ENCODE data around the gene LTV1.
"Not testable (repeated sequence)": the region's sequence is repeated elsewhere in the genome, so short reads cannot be mapped to it uniquely, and the experiment has no call there.

Gene LTV1

DNA sequence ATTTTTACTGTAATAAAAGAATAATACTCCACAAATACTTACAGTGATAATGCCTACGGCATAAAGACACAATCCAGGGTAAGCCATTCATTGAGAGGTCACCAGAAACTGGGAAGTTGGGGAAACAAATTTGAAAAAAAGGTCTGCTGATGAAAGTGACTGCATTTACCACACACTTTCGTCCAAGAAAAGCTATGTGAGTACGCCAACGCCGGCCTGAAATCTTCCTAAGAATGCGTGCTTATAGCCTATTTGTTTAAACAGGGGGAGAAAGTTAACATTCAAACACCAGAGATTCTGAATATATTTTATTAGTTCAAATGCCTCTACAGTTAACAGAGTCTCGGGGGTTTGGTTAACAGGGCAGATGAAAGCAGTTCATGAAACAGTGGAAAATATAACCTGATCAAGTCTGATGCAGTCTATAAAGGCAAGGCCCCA, 657 bp upstream of the LTV1 start:
- in situ Hi-C loops (cut with HindIII; ENCODE audit: low sequenced_read_pairs): no loop called here

DNA sequence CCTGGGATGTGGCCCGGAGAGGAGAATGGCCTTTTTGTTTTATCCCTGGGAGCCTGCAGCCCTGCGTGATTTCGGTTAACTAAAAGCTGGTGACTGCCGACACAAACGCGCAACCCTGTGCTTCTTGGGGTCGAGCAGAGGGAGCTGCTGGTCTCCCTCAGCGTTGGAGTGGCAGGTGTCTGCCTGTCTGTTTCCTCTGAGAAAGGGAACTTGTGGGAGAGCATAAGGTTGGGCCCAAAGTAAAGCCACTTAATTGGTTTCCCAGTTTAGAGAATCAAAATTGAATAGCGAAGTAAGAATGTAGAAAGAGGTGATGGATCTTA, 500 bp downstream of the LTV1 start:
- in situ Hi-C loops (cut with HindIII; ENCODE audit: low sequenced_read_pairs): no loop called here

- in situ Hi-C loops (cut with HindIII; ENCODE audit: low sequenced_read_pairs): no loop called here
These were observed 868 bp downstream of the LTV1 start for GRCh38 chr6:143844006-143844405.

- in situ Hi-C loops (cut with HindIII; ENCODE audit: low sequenced_read_pairs): no loop called here
These were observed 1.9 kb downstream of the LTV1 start for GRCh38 chr6:143845033-143845432.

DNA sequence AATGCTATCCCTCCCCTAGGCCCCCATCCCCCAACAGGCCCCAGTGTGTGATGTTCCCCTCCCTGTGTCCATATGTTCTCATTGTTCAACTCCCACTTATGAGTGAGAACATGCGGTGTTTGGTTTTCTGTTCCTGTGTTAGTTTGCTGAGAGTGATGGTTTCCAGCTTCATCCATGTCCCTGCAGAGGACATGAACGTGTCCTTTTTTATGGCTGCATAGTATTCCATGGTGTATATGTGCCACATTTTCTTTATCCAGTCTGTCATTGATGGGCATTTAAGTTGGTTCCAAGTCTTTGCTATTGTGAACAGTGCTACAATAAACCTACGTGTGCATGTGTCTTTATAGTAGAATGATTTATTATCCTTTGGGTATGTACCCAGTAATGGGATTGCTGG, 8.6 kb downstream of the LTV1 start:
- in situ Hi-C loops (cut with HindIII; ENCODE audit: low sequenced_read_pairs): not testable (repeated sequence)

GRCh38 chr6:143855057-143855456, 11.9 kb downstream of the LTV1 start:
- in situ Hi-C loops (cut with HindIII; ENCODE audit: low sequenced_read_pairs): not testable (repeated sequence)

GRCh38 chr6:143856762-143857161, 13.6 kb downstream of the LTV1 start:
- in situ Hi-C loops (cut with HindIII; ENCODE audit: low sequenced_read_pairs): not testable (repeated sequence)

GRCh38 chr6:143857651-143858050, 14.5 kb downstream of the LTV1 start:
- in situ Hi-C loops (cut with HindIII; ENCODE audit: low sequenced_read_pairs): no loop called here

- in situ Hi-C loops (cut with HindIII; ENCODE audit: low sequenced_read_pairs): no loop called here
These were observed 16.9 kb downstream of the LTV1 start for GRCh38 chr6:143859891-143860660.

- in situ Hi-C loops (cut with HindIII; ENCODE audit: low sequenced_read_pairs): no loop called here
These were observed 20.6 kb downstream of the LTV1 start for GRCh38 chr6:143863771-143864170.

DNA sequence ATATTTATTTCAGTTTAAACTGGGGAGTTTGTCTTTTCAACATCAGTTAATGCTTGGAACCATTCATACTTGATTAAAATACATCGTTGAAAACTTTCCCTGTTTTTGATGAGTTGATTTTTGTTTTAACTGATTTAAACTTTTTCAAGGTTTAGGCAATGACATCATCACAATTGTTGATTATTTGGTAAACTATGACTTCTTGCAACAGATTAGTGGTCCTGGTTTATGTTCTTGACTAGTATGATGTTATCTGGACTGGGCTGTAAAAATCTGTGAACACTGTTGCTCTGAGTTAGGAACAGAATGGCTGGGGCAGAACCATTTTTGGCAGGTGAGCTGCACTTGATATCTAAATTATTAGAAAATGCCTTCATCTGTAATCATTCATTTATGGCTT, 21.1 kb downstream of the LTV1 start, which contains the start of gene ZC2HC1B:
Gene ZC2HC1B (plus strand): TSS at position 241 of the 400 bp plus-strand sequence. CDS start 66 bp downstream, at position 307.
- in situ Hi-C loops (cut with HindIII; ENCODE audit: low sequenced_read_pairs): no loop called here

GRCh38 chr6:143867236-143867635, 24.1 kb downstream of the LTV1 start:
- in situ Hi-C loops (cut with HindIII; ENCODE audit: low sequenced_read_pairs): no loop called here

DNA sequence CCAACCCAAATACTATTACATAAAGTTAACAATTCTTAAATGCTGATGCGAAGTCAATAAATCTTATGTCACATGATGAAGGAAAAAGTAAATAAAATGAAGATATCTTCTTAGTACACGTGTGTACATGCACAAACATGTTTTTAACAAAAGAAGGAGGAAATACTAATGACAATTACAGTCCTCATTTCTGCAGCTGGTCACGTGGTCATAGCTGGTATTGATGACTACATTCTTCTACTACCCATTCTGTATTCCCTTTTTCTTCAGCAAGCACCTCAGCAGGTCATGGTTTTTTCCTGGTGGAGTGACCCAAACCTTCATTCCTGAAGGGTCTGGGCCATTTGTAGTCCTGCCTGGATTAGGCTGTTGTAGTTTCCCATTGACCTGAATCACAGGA, 25.7 kb downstream of the LTV1 start:
- in situ Hi-C loops (cut with HindIII; ENCODE audit: low sequenced_read_pairs): not testable (repeated sequence)

DNA sequence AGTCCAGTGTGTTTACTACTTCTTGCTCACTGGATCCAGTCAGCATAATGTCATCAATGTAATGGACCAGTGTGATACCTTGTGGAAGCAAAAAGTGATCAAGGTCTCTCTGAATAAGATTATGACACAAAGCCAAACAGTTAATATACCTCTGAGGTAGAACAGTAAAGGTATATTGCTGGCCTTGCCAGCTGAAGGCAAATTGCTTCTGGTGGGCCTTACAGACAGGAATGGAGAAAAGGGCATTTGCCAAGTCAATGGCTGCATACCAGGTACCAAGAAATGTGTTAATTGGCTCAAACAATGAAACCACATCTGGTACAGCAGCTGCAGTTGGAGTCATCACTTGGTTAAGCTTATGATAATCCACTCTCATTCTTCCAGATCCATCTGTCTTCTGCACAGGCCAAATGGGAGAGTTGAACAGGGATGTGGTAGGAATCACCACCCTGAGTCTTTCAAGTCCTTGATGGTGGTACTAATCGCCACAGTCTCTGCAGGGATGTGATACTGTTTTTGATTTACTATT, 28.1 kb downstream of the LTV1 start:
- in situ Hi-C loops (cut with HindIII; ENCODE audit: low sequenced_read_pairs): not testable (repeated sequence)

- in situ Hi-C loops (cut with HindIII; ENCODE audit: low sequenced_read_pairs): no loop called here
These were observed 29.1 kb downstream of the LTV1 start for GRCh38 chr6:143872201-143872600.

GRCh38 chr6:143873600-143873999, 30.5 kb downstream of the LTV1 start:
- in situ Hi-C loops (cut with HindIII; ENCODE audit: low sequenced_read_pairs): not testable (repeated sequence)

DNA sequence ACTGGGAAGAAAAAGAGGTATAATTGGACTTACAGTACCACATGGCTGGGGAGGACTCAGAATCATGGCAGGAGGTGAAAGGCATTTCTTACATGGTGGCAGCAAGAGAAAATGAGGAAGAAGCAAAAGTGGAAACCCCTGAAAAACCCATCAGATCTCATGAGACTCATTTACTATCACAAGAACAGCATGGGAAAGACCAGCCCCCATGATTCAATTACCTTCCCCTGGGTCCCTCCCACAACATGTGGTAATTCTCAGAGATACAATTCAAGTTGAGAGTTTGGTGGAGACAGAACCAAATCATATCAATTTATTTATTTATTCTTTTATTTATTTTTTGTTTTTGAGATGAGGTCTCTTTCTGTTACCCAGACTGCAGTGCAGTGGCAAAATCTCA, 31.4 kb downstream of the LTV1 start:
- in situ Hi-C loops (cut with HindIII; ENCODE audit: low sequenced_read_pairs): not testable (repeated sequence)

- in situ Hi-C loops (cut with HindIII; ENCODE audit: low sequenced_read_pairs): no loop called here
These were observed 34.6 kb downstream of the LTV1 start for GRCh38 chr6:143877584-143878271.

DNA sequence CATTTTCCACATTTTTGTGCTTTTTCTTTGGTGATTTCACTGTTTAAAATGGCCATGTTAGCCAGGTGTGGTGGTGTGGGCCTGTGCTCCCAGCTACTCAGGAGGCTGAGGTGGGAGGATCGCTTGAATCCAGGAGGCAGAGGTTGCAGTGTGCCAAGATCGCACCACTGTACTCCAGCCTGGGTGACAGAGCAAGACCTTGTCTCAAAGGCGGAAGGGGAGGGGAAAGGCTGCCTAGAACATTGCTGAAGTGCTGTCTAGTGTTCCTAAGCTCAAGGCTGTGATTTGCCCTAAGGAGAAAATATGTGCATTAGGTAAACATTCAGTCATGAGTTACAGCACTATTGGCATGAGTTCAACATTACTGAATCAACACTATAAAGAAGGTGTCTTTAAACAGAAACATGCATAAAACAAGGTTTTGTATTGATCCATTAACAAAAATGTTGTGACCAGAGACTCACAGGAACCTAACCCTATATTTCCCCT, 35.2 kb downstream of the LTV1 start:
- in situ Hi-C loops (cut with HindIII; ENCODE audit: low sequenced_read_pairs): no loop called here

DNA sequence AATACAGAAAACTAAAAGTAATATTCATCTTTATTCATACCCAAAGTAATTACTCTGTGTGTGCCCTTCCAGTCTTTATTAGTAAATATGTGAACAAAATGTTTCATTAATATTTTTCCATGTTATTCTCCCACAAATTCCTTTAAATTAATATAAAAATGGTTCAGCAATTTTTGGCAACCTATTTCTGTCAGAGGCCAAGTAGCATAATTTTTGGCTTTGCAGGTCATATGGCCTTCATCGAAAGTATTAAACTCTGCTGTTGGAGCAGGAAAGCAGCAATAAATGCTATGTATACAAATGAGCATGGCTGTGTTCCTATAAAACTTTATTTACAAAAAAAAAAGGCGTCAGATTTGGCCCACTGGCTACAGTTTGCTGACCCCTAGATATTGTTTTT, 37.3 kb downstream of the LTV1 start:
- in situ Hi-C loops (cut with HindIII; ENCODE audit: low sequenced_read_pairs): no loop called here

GRCh38 chr6:143882401-143882930, 39.3 kb downstream of the LTV1 start:
- in situ Hi-C loops (cut with HindIII; ENCODE audit: low sequenced_read_pairs): no loop called here

Measured in DLD1 (cell line).